ENCODE results near the gene ZNF283. TPM values are rescaled to one million over a fixed set of nuclear protein-coding genes. Genes with fewer than 3 reads are reported as not detected.

Gene ZNF283
- total RNA-seq, result 3.2 and 5.5 TPM in 2 replicates

DNA sequence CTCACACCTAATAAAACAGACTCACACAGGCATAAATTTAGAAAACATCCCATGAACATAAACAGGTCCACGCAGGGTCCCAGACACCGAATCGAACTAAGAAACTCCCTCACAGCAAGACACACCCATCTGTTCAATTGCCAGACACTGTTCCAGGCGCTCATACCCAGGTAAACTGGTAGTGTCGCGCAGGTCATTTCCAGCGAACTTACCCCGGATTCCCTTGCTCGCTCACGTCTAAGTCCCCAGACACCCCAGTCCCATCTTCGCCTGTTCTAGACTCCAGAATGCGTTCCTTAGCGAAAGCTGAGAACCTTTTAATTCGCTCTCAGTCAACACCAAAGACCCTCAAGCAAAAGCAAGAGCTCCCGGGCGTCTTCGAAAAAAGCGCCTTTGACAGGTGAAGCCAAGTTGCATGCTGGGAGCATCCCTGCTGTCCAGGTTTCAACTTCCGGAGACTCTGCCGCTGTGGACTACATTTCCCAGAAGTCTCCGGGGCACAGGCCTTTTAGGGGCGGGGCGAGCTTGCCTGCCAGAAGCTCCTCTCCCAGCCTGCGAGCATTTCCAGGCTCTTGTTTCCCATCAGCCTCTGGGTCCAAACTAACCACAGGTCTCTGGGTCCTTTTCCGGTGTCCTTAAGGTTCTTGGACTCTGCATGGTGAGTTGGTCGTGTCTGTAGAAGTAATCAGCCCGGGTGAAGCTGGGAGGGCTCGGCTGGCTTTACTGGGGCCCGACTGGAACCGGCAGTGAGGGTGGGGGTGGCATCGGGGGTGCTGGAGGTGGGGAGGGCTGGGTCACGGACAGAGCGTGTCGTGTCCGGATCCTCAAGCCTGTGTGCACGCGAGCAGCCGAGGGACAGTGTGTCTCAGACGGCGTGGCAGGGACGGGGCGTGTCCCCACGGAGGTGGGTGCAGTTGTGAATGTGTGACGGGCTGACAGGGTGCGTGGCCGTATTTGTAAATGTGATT lies at the start of gene ZNF283:
ZNF283 (plus strand) TSS at position 535 of the 968 bp plus-strand sequence. CDS start 6,184 bp downstream, outside the sequence.

DNA sequence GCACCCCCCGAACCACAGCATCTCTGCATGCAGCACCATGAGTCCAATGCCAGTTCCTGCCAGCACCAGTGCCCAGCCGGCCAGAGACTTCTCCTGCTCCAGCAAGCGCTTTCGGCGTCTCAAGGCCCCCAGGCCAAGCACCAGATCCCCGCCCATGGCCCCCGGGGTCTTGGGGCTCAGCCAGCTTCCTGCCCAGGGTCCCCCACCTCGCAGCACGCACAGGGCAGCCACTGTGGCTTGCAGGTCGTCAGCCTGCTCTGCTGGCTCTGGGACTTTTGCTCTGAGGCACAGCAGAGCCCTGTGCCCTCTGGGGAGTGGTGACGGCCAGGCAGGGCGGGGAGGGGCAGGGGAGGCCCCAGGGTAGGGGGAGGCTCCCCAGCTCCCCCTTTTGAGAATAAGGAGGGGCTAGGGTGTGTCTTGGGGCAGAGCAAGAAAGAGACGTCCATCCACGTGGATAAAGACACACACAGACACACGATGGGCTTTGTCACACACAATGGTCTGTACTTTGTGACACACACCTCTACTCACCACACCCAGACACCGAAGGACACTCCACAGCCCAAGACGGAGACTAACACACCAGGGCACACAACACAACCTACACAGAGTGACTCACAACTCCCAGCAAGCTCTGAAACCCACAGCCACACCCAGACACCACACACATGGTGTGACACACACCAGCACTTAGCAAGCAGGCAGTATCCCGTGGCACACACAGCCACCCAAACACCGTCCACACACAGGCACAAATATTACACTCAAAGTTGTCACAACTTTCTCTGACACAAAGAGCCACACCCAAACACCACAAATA lies 46.2 kb upstream of the ZNF283 start, which contains the start of gene KCNN4:
KCNN4 (minus strand) TSS at position 268 of the 820 bp plus-strand sequence; CDS start at position 156, 112 bp downstream.

DNA sequence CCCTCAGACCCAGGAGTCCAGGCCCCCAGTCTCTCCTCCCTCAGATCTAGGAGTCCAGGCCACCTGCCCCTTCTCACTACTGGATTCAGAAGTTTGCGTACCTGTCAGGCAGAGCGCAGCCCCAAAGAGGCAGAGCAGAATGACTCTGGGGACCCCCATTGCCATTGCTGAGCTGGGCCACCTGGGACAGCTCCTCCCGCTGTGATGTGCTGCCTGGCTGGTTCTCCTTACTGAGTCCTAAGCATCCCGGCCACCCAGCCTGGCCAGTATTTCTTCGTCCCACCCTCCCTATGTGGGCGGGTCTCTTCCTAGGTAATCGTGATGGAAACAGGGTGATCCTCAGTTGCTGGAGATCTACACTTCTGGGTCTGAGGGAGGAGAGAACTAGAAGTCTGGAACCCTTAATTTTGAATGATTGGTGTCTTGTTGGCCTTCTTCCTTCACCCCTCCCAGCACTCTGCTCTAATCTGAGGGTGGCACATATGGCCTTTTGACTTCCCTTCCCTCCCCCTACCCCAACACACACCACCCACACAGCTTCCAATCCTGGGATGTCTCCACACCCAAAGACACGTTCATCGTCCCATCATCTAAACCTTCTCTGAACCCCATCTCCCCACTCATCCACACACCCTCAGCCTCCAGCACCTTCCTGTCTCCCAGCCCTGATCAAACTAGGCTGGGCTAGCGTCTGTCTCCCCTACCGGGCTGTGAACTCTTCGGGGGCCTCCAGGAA lies 24.7 kb upstream of the ZNF283 start, which contains the start of gene LYPD5:
LYPD5 (minus strand) TSS at position 232 of the 736 bp plus-strand sequence; CDS start at position 165, 67 bp downstream.

DNA sequence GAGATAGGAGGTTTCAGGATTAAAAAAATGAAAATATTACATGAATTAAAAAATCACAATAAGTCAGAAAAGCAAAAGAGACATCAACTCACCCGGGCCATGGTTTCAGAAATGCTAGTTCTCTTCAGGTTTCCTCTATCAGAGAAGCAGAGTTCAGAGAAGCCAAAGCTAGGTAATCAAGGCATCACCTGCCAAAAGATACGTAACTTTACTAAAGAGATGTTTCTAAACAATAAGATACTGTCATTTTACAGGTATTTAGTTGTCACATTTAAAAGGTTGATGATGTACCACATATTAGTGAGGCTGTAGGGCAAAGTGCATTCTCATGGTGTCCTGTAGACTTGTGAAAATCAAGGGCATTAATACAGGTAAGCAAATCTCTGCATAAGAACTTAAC lies 56.7 kb downstream of the ZNF283 start, which contains the start of gene ZNF404:
ZNF404 (minus strand) TSS at position 101 of the 400 bp plus-strand sequence.

Other genes with a start within 250 kb of the ZNF283 start
- gene IRGQ, start 231.2 kb upstream of the ZNF283 start, total RNA-seq, result 10.7 and 36.8 TPM in 2 replicates
- gene ZNF576, start 230.7 kb upstream of the ZNF283 start, total RNA-seq, result 7.0 and 12.8 TPM in 2 replicates
- gene SRRM5, start 215.2 kb upstream of the ZNF283 start, total RNA-seq, result 0.06 TPM in 1 of 2 replicates, not detected in the other
- 38.2 and 38.6 TPM in 2 replicates for gene ZNF428, start 207.7 kb upstream of the ZNF283 start, total RNA-seq
- 0.81 and 1.2 TPM in 2 replicates for gene CADM4, start 187.5 kb upstream of the ZNF283 start, total RNA-seq
- 36.4 and 50.4 TPM in 2 replicates for gene PLAUR, start 157.2 kb upstream of the ZNF283 start, total RNA-seq
- gene IRGC, start 111.2 kb upstream of the ZNF283 start, total RNA-seq, result not detected in 2 replicates
- gene SMG9, start 72.4 kb upstream of the ZNF283 start, total RNA-seq, result 12.7 and 15.5 TPM in 2 replicates
- gene KCNN4, start 46.3 kb upstream of the ZNF283 start, total RNA-seq, result not detected in 2 replicates
- gene LYPD5, start 24.9 kb upstream of the ZNF283 start, total RNA-seq, result 1.00 and 1.5 TPM in 2 replicates
- gene ZNF404, start 56.6 kb downstream of the ZNF283 start, total RNA-seq, result 1.7 and 2.4 TPM in 2 replicates
- gene ZNF45, start 108.0 kb downstream of the ZNF283 start, total RNA-seq, result 4.8 and 11.5 TPM in 2 replicates
- 7.6 and 10.6 TPM in 2 replicates for gene ZNF221, start 123.9 kb downstream of the ZNF283 start, total RNA-seq
- gene ZNF155, start 156.9 kb downstream of the ZNF283 start, total RNA-seq, result 2.8 and 3.6 TPM in 2 replicates
- 3.6 and 4.4 TPM in 2 replicates for gene ZNF230, start 175.6 kb downstream of the ZNF283 start, total RNA-seq
- gene ZNF222, start 198.1 kb downstream of the ZNF283 start, total RNA-seq, result 2.5 and 2.7 TPM in 2 replicates
- gene ZNF223, start 224.7 kb downstream of the ZNF283 start, total RNA-seq, result 2.5 and 5.5 TPM in 2 replicates
- 1.9 and 2.2 TPM in 2 replicates for gene ZNF284, start 244.8 kb downstream of the ZNF283 start, total RNA-seq

Data from cardiac ventricle fibroblast (primary cell).